Kasumi-1 (cell line): Measurements from ENCODE around the gene SCUBE1.

Experiments
- DNase-seq, 2 experiments: peaks; one replicate each; lab custom pipeline; 2025; lab: John Stamatoyannopoulos, UW

SCUBE1 gene

GRCh38 chr22:43155789-43156188 lies 187.4 kb downstream of the SCUBE1 start:
- no peak for DNase-seq

GRCh38 chr22:43154887-43155536 lies 188.2 kb downstream of the SCUBE1 start:
- no peak for DNase-seq

DNA sequence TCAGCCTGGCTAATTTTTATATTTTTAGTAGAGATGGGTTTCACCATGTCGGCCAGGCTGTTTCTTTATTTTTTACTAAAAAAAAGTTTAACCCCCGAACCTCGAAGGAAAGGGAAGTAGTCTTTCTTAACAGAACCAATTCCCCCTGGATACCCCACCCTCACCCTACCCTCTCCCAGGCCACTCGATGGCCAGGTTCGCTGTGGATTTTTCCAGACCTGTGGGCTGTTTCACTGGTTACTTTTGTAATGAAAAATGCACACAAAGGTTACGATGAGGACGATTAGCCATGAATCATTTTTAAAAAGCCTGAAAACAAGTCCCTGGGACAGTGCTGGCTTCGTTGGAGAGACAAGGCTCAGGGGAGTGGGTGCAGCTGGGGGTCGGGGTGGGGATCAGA lies 189.3 kb downstream of the SCUBE1 start:
- no peak for DNase-seq

DNA sequence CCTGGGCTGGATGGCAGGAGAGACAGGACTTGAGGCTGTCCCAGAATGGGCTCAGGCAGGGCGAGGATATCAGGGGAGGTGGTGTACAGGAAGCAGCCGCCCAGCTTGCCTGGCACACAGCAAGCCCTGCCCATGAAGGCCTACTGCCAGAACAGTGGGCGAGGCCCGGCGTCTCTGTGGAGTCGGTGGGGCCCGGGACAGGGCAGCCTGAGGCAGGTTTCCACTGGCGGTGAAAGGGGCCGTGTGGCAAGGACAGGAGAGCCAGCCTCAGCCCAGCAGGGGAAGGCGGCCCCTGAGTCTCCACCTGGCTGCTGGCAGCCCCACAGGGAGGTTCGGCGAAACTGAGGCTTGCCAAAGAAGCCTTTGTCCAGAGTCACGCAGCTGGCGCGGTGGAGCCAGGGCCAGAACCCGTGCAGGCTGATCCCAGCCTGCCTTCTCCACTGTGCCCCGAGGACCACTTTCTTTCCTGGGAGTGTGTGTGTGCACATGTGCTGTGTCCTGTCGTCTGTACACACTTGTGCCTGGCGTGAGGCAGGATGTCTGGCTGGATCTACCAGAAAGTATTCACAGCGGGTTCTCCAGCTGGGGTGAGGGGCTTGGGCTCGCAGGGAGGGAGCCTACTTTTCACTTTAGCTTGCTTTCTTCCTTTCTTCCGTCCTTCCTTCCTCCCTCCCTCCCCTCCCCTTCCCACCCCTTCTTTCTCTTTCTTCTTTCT lies 190.7 kb downstream of the SCUBE1 start:
- DNase-seq: peak; percentile 18 to 43

GRCh38 chr22:43152003-43152356 lies 191.2 kb downstream of the SCUBE1 start:
- peak in 1 of 2 experiments; percentile 11 for DNase-seq

- peak in 1 of 2 experiments; percentile 14 for DNase-seq
Measured at GRCh38 chr22:43151251-43152002, 191.7 kb downstream of the SCUBE1 start, which contains the start of gene TSPO. TSPO (plus strand) TSS chr22:43151559; CDS start chr22:43159239, 7,680 bp downstream.

GRCh38 chr22:43150731-43151206 lies 192.4 kb downstream of the SCUBE1 start:
- DNase-seq: no peak

DNA sequence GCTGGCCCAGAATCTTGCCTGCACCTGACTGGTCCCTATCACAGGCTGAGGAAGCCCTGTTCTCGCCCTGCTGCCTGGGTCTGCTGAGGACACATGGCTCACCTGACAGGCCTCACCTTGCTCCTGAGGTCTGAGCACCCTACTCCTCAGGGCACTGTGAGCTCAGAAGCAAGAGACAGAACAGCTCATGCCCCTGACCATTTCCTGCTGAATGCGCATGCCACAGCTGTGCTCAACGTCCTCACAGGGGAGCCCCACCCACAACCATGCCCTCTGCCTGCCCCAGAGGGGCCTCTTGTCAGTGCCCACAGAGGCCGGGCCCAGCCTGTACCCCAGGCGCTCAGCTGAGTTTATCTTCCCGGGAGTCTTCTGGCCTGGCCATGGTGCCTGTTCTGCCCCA lies 194.6 kb downstream of the SCUBE1 start:
- DNase-seq: no peak

DNA sequence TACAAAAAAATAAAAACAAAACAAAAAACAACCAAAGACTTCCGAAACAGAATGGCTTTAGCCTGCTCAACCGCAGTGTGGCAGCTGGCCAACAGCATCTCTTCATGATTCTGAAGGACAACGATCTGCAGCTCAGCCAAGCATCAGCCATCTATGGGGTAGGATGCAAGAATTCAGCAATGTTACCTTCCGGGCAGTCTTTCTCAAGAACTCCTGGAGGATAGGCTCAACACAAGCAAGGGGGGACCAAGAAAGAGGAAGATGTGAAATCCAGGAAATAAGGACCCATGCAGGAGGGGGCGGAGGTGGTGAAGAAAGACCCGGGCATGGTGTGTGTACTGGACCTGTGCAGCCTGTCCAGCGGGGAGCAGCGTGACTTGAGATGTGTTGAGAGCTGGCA lies 195.4 kb downstream of the SCUBE1 start:
- DNase-seq: peak; percentile 46 to 67
